Mesothelial cell of epicardium (in vitro differentiated cells): Measurements from ENCODE around the gene BRI3. TPM values are rescaled to one million over a fixed set of nuclear protein-coding genes. Genes with fewer than 3 reads are reported as not detected.

Experiments used
- DNase-seq, 2 experiments: peaks; one replicate each; pipeline ENCODE4 v3.0.0; 2021; ENCODE audit warnings: low spot score in 2 of 2; ENCODE audit not compliant: unreplicated experiment in 2 of 2
- H3K27ac Mint-ChIP-seq: 2 replicates; pipeline ENCODE4 v1.8.0; 2021; ENCODE audit warnings: mixed read lengths
- H3K27me3 Mint-ChIP-seq: 2 replicates; pipeline ENCODE4 v1.8.0; 2021; ENCODE audit warnings: low read depth, mixed read lengths
- H3K36me3 Mint-ChIP-seq: 2 replicates; pipeline ENCODE4 v1.8.0; 2021; ENCODE audit warnings: mixed read lengths
- H3K4me1 Mint-ChIP-seq: 2 replicates; pipeline ENCODE4 v1.8.0; 2021; ENCODE audit warnings: mixed read lengths
- H3K4me3 Mint-ChIP-seq: 2 replicates; pipeline ENCODE4 v1.8.0; 2021; ENCODE audit warnings: mild to moderate bottlenecking, moderate library complexity, mixed read lengths
- H3K9me3 Mint-ChIP-seq: 2 replicates; pipeline ENCODE4 v1.8.0; 2021; ENCODE audit warnings: mixed read lengths
- total RNA-seq: library from RNA; stranded (reverse); gene quantifications from 3 replicates; pipeline ENCODE4 v1.2.1, GENCODE V29; 2021
- TF ChIP-seq, protein P1 (sequence below): fragments of 200-600 bp; sonication (generic); IDR thresholded peaks from one replicate; pipeline ENCODE4 v1.5.0; 2021; ENCODE audit warnings: antibody characterized with exemption; ENCODE audit not compliant: unreplicated experiment

The BRI3 gene
- total RNA-seq, 1 donor from 2014 or later = 113 TPM

DNA sequence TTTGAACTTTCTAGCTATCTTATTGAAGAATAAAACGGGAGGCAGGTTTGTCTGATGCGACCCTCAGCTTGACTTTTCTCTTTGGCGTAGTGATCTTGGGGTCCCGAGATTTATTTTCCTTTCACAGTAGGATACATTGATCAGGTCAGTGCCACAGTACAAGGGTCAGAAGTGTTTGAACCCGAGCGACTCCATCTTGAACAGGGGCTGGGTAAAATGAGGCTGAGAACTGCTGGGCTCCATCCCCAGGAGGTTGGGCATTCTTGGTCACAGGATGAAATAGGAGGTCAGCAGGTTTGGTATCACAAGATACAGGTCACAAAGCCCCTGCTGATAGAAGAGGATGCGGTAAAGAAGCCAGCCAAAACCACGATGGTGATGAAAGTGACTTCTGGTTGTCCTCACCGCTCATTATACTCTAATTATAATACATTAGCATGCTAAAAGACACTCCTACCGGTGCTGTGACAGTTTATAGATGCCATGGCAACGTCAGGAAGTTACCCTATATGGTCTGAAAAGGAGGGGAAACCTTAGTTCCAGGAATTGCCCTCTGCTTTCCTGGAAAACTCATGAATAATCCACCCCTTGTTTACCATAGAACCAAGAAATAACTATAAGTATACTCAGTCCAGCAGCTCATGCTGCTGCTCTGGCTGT is 26.4 kb upstream of the BRI3 start:
- Mint-ChIP-seq H3K27ac (no peak overlapping the region), H3K36me3 (peaks cover 7% of the 10 kb centered on the region), H3K27me3 (no peaks in the 10 kb centered on the region), H3K4me1 (peaks cover 24% of the 10 kb centered on the region), H3K4me3 (no peak overlapping the region), H3K9me3 (no peaks in the 10 kb centered on the region)
- TF ChIP-seq, protein P1, sequence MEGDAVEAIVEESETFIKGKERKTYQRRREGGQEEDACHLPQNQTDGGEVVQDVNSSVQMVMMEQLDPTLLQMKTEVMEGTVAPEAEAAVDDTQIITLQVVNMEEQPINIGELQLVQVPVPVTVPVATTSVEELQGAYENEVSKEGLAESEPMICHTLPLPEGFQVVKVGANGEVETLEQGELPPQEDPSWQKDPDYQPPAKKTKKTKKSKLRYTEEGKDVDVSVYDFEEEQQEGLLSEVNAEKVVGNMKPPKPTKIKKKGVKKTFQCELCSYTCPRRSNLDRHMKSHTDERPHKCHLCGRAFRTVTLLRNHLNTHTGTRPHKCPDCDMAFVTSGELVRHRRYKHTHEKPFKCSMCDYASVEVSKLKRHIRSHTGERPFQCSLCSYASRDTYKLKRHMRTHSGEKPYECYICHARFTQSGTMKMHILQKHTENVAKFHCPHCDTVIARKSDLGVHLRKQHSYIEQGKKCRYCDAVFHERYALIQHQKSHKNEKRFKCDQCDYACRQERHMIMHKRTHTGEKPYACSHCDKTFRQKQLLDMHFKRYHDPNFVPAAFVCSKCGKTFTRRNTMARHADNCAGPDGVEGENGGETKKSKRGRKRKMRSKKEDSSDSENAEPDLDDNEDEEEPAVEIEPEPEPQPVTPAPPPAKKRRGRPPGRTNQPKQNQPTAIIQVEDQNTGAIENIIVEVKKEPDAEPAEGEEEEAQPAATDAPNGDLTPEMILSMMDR = no peak
- no peak for DNase-seq

DNA sequence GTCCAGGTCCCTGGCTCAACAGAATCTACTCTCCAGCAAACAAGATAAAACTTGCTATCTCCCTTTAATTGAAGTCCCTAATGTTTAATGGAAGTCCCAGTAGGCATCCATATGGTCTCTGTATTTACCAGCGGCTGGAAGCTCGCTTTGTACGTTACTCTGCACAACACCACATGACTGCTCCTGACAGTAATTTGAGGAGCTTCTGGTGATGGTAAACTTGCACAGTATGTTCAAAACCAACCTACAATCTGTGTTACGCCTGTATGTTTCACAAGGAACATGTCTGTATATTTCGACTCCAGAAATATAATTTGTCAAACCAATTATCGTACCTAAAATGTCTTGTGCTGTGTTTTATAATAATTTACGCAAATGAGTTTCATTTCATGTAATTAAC is 25.1 kb upstream of the BRI3 start:
- TF ChIP-seq, protein P1 = no peak
- Mint-ChIP-seq H3K4me1 (peaks cover 14% of the 10 kb centered on the region), H3K27ac (no peak overlapping the region), H3K27me3 (no peaks in the 10 kb centered on the region), H3K36me3 (peaks cover 9% of the 10 kb centered on the region), H3K9me3 (no peaks in the 10 kb centered on the region), H3K4me3 (no peak overlapping the region)
- DNase-seq = no peak

DNA sequence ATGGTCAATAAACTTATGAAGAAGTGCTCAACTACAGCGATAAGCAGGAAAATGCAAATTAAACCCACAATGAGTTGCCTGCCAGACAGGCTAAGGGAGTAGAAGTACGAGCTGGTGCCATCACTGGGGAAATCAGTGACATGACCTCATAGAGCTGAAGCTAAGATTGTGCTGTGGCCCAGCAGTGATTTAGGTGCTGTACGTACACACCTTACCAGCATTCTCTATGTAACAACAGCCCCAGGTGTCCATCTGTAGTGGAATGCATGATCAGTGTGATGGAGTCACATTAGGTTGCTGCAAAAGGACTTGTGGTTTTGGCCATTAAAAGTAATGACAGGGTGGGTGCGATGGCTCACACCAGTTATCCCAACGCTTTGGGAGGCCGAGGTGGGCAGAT is 23.8 kb upstream of the BRI3 start:
- Mint-ChIP-seq H3K4me1 (peaks cover 5% of the 10 kb centered on the region), H3K4me3 (no peak overlapping the region), H3K27me3 (no peaks in the 10 kb centered on the region), H3K9me3 (no peaks in the 10 kb centered on the region), H3K27ac (no peak overlapping the region), H3K36me3 (peaks cover 14% of the 10 kb centered on the region)
- TF ChIP-seq, protein P1 = no peak
- no peak for DNase-seq

DNA sequence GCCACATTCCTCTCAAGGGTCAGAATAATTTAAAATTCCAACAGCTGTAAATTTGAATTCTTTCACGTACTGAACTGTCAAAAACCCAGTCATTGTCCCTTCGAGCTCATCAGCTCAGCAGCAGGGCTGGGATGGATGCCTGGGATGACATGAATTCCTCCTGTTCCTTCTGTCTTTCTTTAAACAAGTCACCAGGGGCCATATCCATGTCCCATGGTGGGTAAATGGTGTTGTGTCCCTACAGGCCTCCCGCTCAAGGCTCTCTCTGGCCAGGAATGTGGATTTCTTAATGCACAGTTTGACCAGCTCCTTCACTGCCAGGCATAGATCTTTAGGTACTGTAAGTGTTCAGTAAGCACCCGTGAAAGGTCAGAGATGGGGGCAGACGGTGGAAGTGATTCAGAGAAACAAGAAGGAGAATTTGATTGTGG is 15.6 kb upstream of the BRI3 start:
- Mint-ChIP-seq H3K27ac (peak overlapping the region; percentile 64), H3K36me3 (peaks cover 25% of the 10 kb centered on the region), H3K4me1 (peaks cover 6% of the 10 kb centered on the region), H3K27me3 (no peaks in the 10 kb centered on the region), H3K9me3 (no peaks in the 10 kb centered on the region), H3K4me3 (no peak overlapping the region)
- no peak for DNase-seq
- TF ChIP-seq, protein P1 = no peak

DNA sequence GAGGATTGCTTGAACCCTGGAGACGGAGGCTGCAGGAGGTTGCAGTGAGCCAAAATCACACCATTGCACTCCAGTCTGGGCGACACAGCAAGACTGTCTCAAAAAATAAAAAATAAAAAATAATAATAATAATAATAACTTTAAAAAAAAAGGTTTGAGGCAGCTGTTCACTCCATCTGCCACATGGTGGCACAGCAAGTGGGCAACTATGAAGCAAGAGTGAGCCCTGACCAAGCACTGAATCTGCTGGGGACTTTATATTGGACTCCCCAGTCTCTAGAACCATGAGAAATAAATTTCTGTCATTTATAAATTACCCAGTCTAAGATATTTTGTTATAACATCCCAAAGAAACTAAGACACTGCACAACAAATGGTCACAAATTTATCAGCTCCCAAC is 14.6 kb upstream of the BRI3 start:
- H3K4me3 Mint-ChIP-seq = no peak overlapping the region
- no peaks in the 10 kb centered on the region for H3K9me3 Mint-ChIP-seq
- TF ChIP-seq, protein P1 = peak; percentile 25
- H3K27me3 Mint-ChIP-seq = no peaks in the 10 kb centered on the region
- H3K36me3 Mint-ChIP-seq = peaks cover 19% of the 10 kb centered on the region
- peaks cover 6% of the 10 kb centered on the region for H3K4me1 Mint-ChIP-seq
- no peak for DNase-seq
- H3K27ac Mint-ChIP-seq = no peak overlapping the region
